ENCODE measurements around the gene PAQR6. TPM values are rescaled to one million over a fixed set of nuclear protein-coding genes. Genes with fewer than 3 reads are reported as not detected.
A peak's percentile ranks its signal among the peaks of the same experiment; 100 is the strongest.

PAQR6 gene
- total RNA-seq, 4 donors from 2014 or later, result 0.63 to 2.3 (median 1.3) TPM

DNA sequence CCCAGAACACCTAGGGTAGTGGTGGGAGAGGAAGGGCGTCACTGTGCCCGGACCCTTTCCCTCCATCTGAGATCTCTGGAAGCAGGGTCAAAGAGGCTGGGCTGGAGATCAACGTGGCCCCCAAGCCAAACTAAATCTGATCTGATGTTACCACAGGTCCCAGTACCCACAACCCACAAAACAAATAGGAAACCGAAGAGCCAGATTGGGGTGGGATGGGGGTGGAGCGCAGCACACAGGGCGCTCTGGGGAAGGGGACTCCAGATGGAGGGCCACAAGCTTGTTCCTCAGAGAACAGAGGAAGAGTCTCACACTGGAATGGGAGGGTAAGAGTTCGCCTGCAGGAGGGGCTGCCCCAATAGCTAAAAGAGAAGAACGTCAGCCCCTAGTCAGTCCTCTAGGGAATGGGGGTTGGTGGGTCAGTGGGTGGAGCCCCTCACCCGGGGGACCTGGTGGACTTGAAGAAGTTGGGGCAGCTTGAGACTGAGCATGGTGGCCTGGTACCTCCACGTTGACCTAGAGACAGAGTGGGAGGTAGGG is 1.5 kb downstream of the PAQR6 start:
- Histone ChIP-seq H3K36me3 (peaks cover 13 to 14% of the 10 kb centered on the region in 2 donors), H3K4me1 (peaks cover 5 to 27% of the 10 kb centered on the region in 2 donors), H3K9me3 (no peaks in the 10 kb centered on the region), H3K27ac (no peak overlapping the region), H3K4me3 (replicated peaks in 1 of 3) (no peak overlapping the region), H3K27me3 (no peaks in the 10 kb centered on the region)
- no peak for TF ChIP-seq CTCF (IDR thresholded peaks at IDR 0.05)
- no peak for TF ChIP-seq POLR2A (IDR thresholded peaks at IDR 0.05)
- WGBS, 2 donors, result 63 to 67% methylated on average over 8 to 10 of the region's 10 CpGs
- no peak for DNase-seq
- intact Hi-C loops (cut with DNase I), result no loop called here

DNA sequence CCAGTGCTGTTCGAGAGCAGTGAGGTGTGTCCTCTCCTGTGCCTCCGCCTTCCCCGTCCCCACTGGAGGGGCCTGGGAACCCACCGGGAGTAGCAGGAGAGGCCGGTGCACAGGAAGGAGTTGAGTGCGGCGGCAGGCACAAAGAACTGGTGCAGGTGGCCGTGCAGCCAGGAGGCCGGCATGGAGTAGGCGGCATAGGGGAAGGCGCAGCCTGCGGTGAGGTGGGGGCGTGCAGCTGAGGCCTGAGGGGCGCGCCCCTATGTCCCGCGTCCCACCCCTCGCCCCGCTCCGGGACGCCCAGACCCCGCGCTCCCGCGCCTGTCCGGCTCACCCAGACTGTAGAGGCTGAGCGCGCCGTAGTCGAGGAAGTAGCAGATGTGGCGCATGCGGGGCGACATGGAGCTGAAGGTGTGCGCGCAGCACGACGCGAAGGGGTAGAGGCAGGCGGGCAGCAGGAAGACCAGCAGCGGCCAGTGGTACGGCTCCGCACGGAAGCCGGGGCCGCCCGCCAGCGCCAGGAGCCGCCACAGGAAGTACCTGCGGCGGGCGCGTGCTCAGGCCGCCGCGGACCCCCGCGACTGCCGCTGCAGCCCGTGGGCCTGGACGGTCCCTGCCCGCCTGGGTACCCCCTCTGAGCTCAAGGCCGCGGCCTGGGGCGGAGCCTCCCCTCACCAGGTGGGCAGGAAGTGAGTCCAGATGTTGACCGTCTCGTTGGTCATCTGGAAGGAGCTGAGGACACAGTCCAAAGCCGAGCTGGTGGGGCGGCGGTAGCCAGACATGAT is 2.2 kb downstream of the PAQR6 start:
- TF ChIP-seq CTCF (IDR thresholded peaks at IDR 0.05) (no peak), POLR2A (IDR thresholded peaks at IDR 0.05) (no peak)
- peaks cover 5 to 27% of the 10 kb centered on the region in 2 donors for H3K4me1 ChIP-seq
- H3K27ac ChIP-seq, result no peak overlapping the region
- intact Hi-C loops (cut with DNase I), result no loop called here
- H3K9me3 ChIP-seq, result no peaks in the 10 kb centered on the region
- H3K36me3 ChIP-seq, result peaks cover 7 to 8% of the 10 kb centered on the region in 2 donors
- 6 to 27% methylated on average over 7 to 11 of the region's 69 CpGs for WGBS, 2 donors
- H3K27me3 ChIP-seq, result no peaks in the 10 kb centered on the region
- DNase-seq, result peak; percentile 37 to 38
- H3K4me3 ChIP-seq (replicated peaks in 1 of 3), result peak overlapping the region in 1 of 3 donors; percentile 12

GRCh38 chr1:156244712-156245111 is 3.1 kb downstream of the PAQR6 start:
- WGBS, 2 donors, result 91 to 92% methylated on average over 17 of the region's 17 CpGs
- Histone ChIP-seq H3K4me3 (replicated peaks in 1 of 3) (no peak overlapping the region), H3K36me3 (peaks cover 3 to 4% of the 10 kb centered on the region in 2 donors), H3K4me1 (peaks cover 5 to 27% of the 10 kb centered on the region in 2 donors), H3K27me3 (no peaks in the 10 kb centered on the region), H3K27ac (no peak overlapping the region), H3K9me3 (no peaks in the 10 kb centered on the region)
- intact Hi-C loops (cut with DNase I), result no loop called here
- DNase-seq, result no peak
- TF ChIP-seq CTCF (IDR thresholded peaks at IDR 0.05), result no peak
- no peak for TF ChIP-seq POLR2A (IDR thresholded peaks at IDR 0.05)

- Histone ChIP-seq H3K9me3 (no peaks in the 10 kb centered on the region), H3K36me3 (peaks cover 9% of the 10 kb centered on the region in 2 donors), H3K4me3 (replicated peaks in 1 of 3) (no peak overlapping the region), H3K27me3 (no peaks in the 10 kb centered on the region), H3K4me1 (peaks cover 5 to 27% of the 10 kb centered on the region in 2 donors), H3K27ac (no peak overlapping the region)
- intact Hi-C loops (cut with DNase I), result no loop called here
- WGBS, 2 donors, result 100% methylated on average over 1 of the region's 2 CpGs; no CpG with 5 or more reads in 1 of the 2 donors
- TF ChIP-seq POLR2A (IDR thresholded peaks at IDR 0.05) (no peak), CTCF (IDR thresholded peaks at IDR 0.05) (no peak)
- DNase-seq, result no peak
Measured at GRCh38 chr1:156244126-156244525, 3.7 kb downstream of the PAQR6 start.

GRCh38 chr1:156242738-156243137 is 5.1 kb downstream of the PAQR6 start:
- no peaks in the 10 kb centered on the region for H3K9me3 ChIP-seq
- H3K4me1 ChIP-seq, result peaks cover 5 to 22% of the 10 kb centered on the region in 2 donors
- no peak overlapping the region for H3K4me3 ChIP-seq (replicated peaks in 1 of 3)
- peaks cover 20 to 23% of the 10 kb centered on the region in 2 donors for H3K36me3 ChIP-seq
- TF ChIP-seq POLR2A (IDR thresholded peaks at IDR 0.05) (no peak), CTCF (IDR thresholded peaks at IDR 0.05) (no peak)
- intact Hi-C loops (cut with DNase I), result no loop called here
- WGBS, 2 donors, result 67 to 93% methylated on average over 4 to 5 of the region's 10 CpGs
- H3K27ac ChIP-seq, result no peak overlapping the region
- no peak for DNase-seq
- no peaks in the 10 kb centered on the region for H3K27me3 ChIP-seq

All from thyroid gland (tissue), 4 donors.